Measurements from ENCODE around the gene HOXD9.

HOXD9 gene

GRCh38 chr2:176157499-176158185, 35.1 kb downstream of the HOXD9 start:
- DNase-seq: peak; percentile 67

- DNase-seq: no peak
Observed at GRCh38 chr2:176158186-176158591, 35.7 kb downstream of the HOXD9 start.

- no peak for DNase-seq
Observed at GRCh38 chr2:176158855-176159662, 36.5 kb downstream of the HOXD9 start.

- no peak for DNase-seq
Observed at GRCh38 chr2:176159663-176160250, 37.2 kb downstream of the HOXD9 start.

GRCh38 chr2:176160251-176160985, 37.9 kb downstream of the HOXD9 start:
- DNase-seq: peak; percentile 70

- DNase-seq: no peak
Observed at GRCh38 chr2:176160986-176161824, 38.7 kb downstream of the HOXD9 start.

- DNase-seq: peak; percentile 81
Observed at GRCh38 chr2:176161825-176162626, 39.5 kb downstream of the HOXD9 start.

GRCh38 chr2:176162911-176163671, 40.6 kb downstream of the HOXD9 start:
- DNase-seq: no peak

GRCh38 chr2:176163672-176164056, 41.1 kb downstream of the HOXD9 start:
- DNase-seq: no peak

- DNase-seq: no peak
Observed at GRCh38 chr2:176164201-176164600, 41.7 kb downstream of the HOXD9 start.

GRCh38 chr2:176164611-176165369, 42.3 kb downstream of the HOXD9 start:
- DNase-seq: no peak

GRCh38 chr2:176165370-176166050, 43.0 kb downstream of the HOXD9 start:
- DNase-seq: no peak

- no peak for DNase-seq
Observed at GRCh38 chr2:176166272-176166671, 43.8 kb downstream of the HOXD9 start.

- no peak for DNase-seq
Observed at GRCh38 chr2:176167398-176167797, 44.9 kb downstream of the HOXD9 start.

- no peak for DNase-seq
Observed at GRCh38 chr2:176169181-176169580, 46.7 kb downstream of the HOXD9 start.

- DNase-seq: no peak
Observed at GRCh38 chr2:176169711-176170110, 47.2 kb downstream of the HOXD9 start.

- no peak for DNase-seq
Observed at GRCh38 chr2:176170602-176171305, 48.2 kb downstream of the HOXD9 start.

- no peak for DNase-seq
Observed at GRCh38 chr2:176171351-176172006, 49.0 kb downstream of the HOXD9 start.

Measured in right forelimb (tissue), 1 donor.